GM12864 (cell line): ENCODE data around the gene CASD1.

Experiments
- DNase-seq: peaks from one replicate; pipeline ENCODE4 v3.0.0-alpha.2; 2011; ENCODE audit warnings: low read depth
- H3K4me3 ChIP-seq: 2 replicates; pipeline ENCODE4 v1.5.1; 2011; ENCODE audit warnings: mild to moderate bottlenecking, low read depth, low read length, control low read depth
- CTCF ChIP-seq: IDR thresholded peaks from 2 replicates; pipeline ENCODE4 v1.5.1; 2011; ENCODE audit warnings: low read depth, mild to moderate bottlenecking, moderate library complexity, low read length, control low read depth, inconsistent platforms; ENCODE audit errors: missing control alignments

The CASD1 gene

DNA sequence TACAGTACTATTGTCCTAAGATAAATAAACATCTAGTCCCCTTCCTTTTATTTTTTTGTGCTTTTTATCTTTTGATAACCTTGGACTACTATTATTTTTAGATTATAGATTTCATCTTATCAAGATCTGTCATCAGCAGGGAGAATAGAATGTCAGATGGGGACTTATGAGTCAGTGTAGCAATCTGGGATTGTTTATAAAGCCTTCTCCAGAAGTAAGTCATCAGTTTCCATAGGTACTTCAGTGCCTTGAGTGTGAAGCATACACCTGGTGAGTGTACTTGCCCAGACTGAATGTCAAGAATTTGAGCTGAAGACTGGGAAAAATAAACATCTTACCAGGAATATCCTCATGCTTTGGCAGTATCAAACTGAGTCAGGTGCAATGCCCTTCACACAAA lies 2.1 kb downstream of the CASD1 start:
- no peak for TF ChIP-seq CTCF
- no peak overlapping the region for H3K4me3 ChIP-seq
- DNase-seq: no peak

DNA sequence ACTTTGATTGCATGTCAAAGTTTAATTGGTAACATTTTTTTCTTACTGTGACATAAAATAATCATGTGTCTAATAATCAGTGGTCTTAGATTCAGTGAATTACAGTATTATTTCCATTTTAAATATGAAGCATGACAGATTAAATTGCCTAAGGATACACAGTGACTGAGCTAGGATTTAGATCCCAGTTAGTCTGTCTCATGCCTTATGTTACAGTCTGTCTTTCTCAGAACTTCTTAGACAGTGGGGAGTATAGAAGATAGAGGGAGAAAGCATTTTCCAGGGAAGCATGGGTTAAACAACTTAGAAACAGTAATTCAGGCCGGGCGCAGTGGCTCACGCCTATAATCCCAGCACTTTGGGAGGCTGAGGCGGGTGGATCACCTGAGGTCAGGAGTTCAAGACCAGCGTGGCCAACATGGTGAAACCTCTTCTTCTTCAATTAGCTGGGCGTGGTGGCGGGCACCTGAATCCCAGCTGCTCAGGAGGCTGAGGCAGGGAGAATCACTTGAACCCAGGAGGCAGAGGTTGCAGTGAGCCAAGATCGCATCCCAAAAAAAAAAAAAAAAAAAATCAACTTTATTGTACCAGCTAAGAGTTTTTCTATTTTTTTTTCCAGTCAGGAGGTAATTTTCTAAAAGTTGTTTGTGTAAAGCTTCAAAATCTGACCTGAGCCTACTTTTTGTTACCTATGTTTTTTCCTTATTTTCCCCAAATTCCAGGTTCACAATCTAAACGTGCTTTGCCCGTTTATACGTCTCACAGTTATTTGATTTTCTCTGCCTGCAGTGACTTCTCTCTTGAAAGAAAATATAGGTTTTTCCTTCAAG lies 3.3 kb downstream of the CASD1 start:
- TF ChIP-seq CTCF: no peak
- H3K4me3 ChIP-seq: no peak overlapping the region
- DNase-seq: no peak

DNA sequence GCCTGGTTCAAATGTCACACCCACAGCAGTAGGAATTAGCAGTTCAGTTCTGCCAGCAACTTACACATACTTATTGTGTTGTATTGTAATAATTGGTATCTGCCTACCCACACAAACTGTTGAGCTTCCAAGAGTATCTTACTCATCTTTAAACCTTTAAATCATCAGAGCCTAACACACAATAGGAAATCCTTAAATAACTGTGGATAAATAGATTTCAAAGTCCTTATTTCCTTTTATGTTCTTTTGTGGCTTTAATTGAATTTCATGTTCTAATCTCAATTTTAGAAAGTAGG lies 3.9 kb downstream of the CASD1 start:
- no peak for DNase-seq
- TF ChIP-seq CTCF: no peak
- H3K4me3 ChIP-seq: no peak overlapping the region

DNA sequence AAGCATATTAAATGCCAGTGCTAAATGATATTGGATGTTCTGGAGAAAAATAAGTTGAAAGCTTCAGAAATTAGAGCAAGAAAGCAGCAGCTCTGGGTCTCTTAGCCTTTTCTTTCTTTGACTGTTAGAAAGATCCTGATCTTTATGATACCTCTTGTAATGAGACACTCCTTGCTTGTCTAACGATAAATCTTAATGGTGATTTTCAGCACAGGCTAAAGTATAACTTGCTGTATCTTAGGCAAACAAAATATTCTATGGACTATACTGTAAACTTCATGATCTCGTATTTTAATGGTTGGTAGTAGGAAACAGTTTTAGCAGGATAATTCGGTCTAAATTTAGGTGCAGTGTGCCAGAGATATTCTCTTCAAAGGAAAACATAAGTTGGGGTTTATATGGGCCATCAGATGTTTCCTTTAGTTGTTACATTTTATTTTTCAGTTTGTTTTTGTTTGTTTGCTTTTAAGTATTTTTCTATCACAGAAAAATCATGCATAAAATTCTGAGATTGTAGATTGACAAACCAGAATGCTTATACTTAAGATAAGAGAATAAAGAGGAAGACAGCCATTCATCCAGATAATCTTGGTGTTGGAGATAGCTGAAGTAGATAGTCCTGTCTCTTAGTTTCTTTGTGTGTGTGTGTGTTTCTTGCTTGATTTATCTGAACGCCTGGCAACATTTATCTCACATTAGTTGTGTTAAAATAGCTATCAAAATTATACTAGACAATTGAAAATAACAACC lies 4.7 kb downstream of the CASD1 start:
- TF ChIP-seq CTCF: no peak
- H3K4me3 ChIP-seq: no peak overlapping the region
- no peak for DNase-seq

- no peak for DNase-seq
- no peak overlapping the region for H3K4me3 ChIP-seq
- no peak for TF ChIP-seq CTCF
These were observed 5.3 kb downstream of the CASD1 start for GRCh38 chr7:94514917-94515316.

DNA sequence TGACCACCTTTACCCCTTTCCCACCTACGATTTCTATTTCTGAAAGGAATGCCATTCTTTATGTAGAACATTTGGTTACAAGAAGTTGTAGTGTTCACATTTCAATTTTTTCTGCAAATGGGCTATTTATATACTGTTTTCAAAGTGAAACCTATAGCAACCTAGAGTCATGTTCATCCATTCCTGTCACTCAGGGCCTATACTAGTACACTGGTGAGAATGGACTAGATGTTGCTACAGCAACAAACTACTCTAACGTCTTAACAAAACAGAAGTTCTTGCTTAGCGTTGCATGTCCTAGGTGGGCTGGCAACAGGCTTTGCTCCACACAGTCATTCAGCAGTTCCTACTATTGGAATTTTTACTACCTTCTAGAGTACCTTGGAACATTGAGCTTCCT lies 16.3 kb downstream of the CASD1 start:
- no peak for DNase-seq
- no peak for TF ChIP-seq CTCF
- H3K4me3 ChIP-seq: no peak overlapping the region
